ENCODE results near the gene FEM1B.

- TF ChIP-seq ZFX (IDR thresholded peaks at IDR 0.05; ENCODE audit: borderline replicate concordance) = no peak
- no peak for TF ChIP-seq CTCF (IDR thresholded peaks at IDR 0.05)
Observed at GRCh38 chr15:68314563-68314962, 37.0 kb downstream of the FEM1B start.

All from 22Rv1 (cell line).